GM12878 (cell line): ENCODE results near the gene DELE1. TPM values are rescaled to one million over a fixed set of nuclear protein-coding genes. Genes with fewer than 3 reads are reported as not detected.

Experiments
- ATAC-seq: fragments of 200-7000 bp; cut with Tn5 transposase; 3 replicates; pipeline ENCODE4 v1.9.1; 2020; ENCODE audit warnings: mild to moderate bottlenecking, moderate library complexity
- BruUV-seq: library from RNA; stranded (reverse); fragments of 400-500 nt; replicated peaks from 2 replicates; lab custom pipeline; 2021; lab: Mats Ljungman, UMichigan
- CTCF ChIA-PET: fragments of 300-600 bp; sonication (Branson Sonifier 250); formaldehyde crosslinking; extraction: SDS; loops from one replicate; lab custom pipeline; 2021; ENCODE audit warnings: inconsistent platforms; lab: Yijun Ruan, JAX
- POLR2A ChIA-PET: fragments of 350-600 bp; formaldehyde crosslinking; extraction: SDS; loops from one replicate; lab custom pipeline; 2021; ENCODE audit warnings: inconsistent platforms; lab: Charles Lee
- RAD21 ChIA-PET: fragments of 300-600 bp; sonication (Branson Sonifier 250); formaldehyde crosslinking; loops from one replicate; lab custom pipeline; 2023; ENCODE audit warnings: antibody characterized with exemption; ENCODE audit not compliant: unreplicated experiment; lab: Charles Lee
- SMC1A ChIA-PET: fragments of 300-600 bp; sonication (Branson Sonifier 250); formaldehyde crosslinking; loops from one replicate; lab custom pipeline; 2023; ENCODE audit not compliant: unreplicated experiment, uncharacterized antibody; lab: Charles Lee
- DNase-seq: peaks from one replicate; pipeline ENCODE4 v3.0.0-alpha.2; 2011; ENCODE audit warnings: low read depth, low spot score
- FAIRE-seq: peaks from 3 replicates; lab custom pipeline; 2011; peaks lifted over from hg19 to GRCh38; lab: Jason Lieb, UNC
- H2AFZ ChIP-seq: 2 replicates; pipeline ENCODE4 v1.6.0; 2011; ENCODE audit warnings: low read depth, low read length, control low read depth; ENCODE audit not compliant: control insufficient read depth
- H3K27ac ChIP-seq: 2 replicates; pipeline ENCODE4 v1.5.1; 2011; ENCODE audit warnings: control low read depth; ENCODE audit not compliant: control insufficient read depth, insufficient read depth
- H3K27me3 ChIP-seq, 2 experiments: replicated peaks in 1 of 2; 2 replicates each; pipeline versions ENCODE4 v1.6.0 to v1.6.1; 2011; ENCODE audit warnings: low read length in 1 of 2; ENCODE audit not compliant: control insufficient read depth in 2 of 2, insufficient read depth in 2 of 2
- H3K36me3 ChIP-seq, 2 experiments: 2 replicates each; pipeline ENCODE4 v1.5.1; 2011; ENCODE audit warnings: low read length in 1 of 2; ENCODE audit not compliant: control insufficient read depth in 2 of 2, insufficient read depth in 2 of 2
- H3K4me1 ChIP-seq: 2 replicates; pipeline ENCODE4 v1.6.1; 2011; ENCODE audit warnings: mild to moderate bottlenecking, low read length, moderate library complexity, mixed read lengths; ENCODE audit not compliant: control insufficient read depth, insufficient read depth
- H3K4me2 ChIP-seq: 2 replicates; pipeline ENCODE4 v1.6.0; 2011; ENCODE audit warnings: control low read depth; ENCODE audit not compliant: control insufficient read depth, insufficient read depth
- H3K4me3 ChIP-seq: fragments of 200-600 bp; sonication (generic); 2 replicates; pipeline ENCODE4 v1.5.1; 2016
- H3K79me2 ChIP-seq: 2 replicates; pipeline ENCODE4 v1.6.0; 2011; ENCODE audit warnings: low read length; ENCODE audit not compliant: control insufficient read depth, insufficient read depth
- H3K9ac ChIP-seq: 2 replicates; pipeline ENCODE4 v1.8.0; 2011; ENCODE audit warnings: low read length, control low read depth, mixed read lengths; ENCODE audit not compliant: control insufficient read depth, insufficient read depth
- H3K9me3 ChIP-seq: replicated peaks from 3 replicates; pipeline ENCODE4 v1.5.1; 2011; ENCODE audit warnings: mild to moderate bottlenecking, low read length; ENCODE audit not compliant: control insufficient read depth, insufficient read depth
- H4K20me1 ChIP-seq: 2 replicates; pipeline ENCODE4 v1.6.0; 2011; ENCODE audit not compliant: control insufficient read depth, insufficient read depth
- CBFB ChIP-seq: IDR thresholded peaks from 2 replicates; pipeline ENCODE4 v1.6.1; 2016; ENCODE audit warnings: antibody characterized with exemption, low read depth
- EP300 ChIP-seq, 2 experiments: fragments of 150-350 bp in 1 of 2; IDR thresholded peaks; 2 replicates each; pipeline ENCODE4 v1.6.1; 2011 to 2012; ENCODE audit warnings: low read depth in 2 of 2, low read length in 2 of 2, borderline replicate concordance in 1 of 2, improper control_type of control experiment in 1 of 2, inconsistent platforms in 1 of 2; ENCODE audit not compliant: control insufficient read depth in 1 of 2
- GABPA ChIP-seq: IDR thresholded peaks from 2 replicates; pipeline ENCODE4 v1.6.1; 2014; ENCODE audit warnings: antibody characterized with exemption, low read depth, mild to moderate bottlenecking, inconsistent platforms
- KDM1A ChIP-seq: fragments of 200-600 bp; sonication (generic); IDR thresholded peaks from 2 replicates; pipeline ENCODE4 v1.6.1; 2016; ENCODE audit warnings: borderline replicate concordance
- KLF5 ChIP-seq: fragments of 450-650 bp; IDR thresholded peaks from 2 replicates; pipeline ENCODE4 v1.6.1; 2014; ENCODE audit warnings: mild to moderate bottlenecking; ENCODE audit not compliant: partially characterized antibody
- LARP7 ChIP-seq: fragments of 450-650 bp; IDR thresholded peaks from 2 replicates; pipeline ENCODE4 v1.6.1; 2017; ENCODE audit warnings: mild to moderate bottlenecking
- MLLT1 ChIP-seq: fragments of 450-650 bp; IDR thresholded peaks from 2 replicates; pipeline ENCODE4 v1.6.1; 2016; ENCODE audit warnings: mild to moderate bottlenecking
- MTA2 ChIP-seq: fragments of 450-650 bp; IDR thresholded peaks from 2 replicates; pipeline ENCODE4 v1.6.1; 2016; ENCODE audit warnings: low read depth, mild to moderate bottlenecking, moderate library complexity
- MYC ChIP-seq: IDR thresholded peaks from 2 replicates; pipeline ENCODE4 v1.6.1; 2011; ENCODE audit warnings: mild to moderate bottlenecking, low read length, moderate library complexity, inconsistent platforms; ENCODE audit not compliant: insufficient read depth, insufficient replicate concordance, insufficient read length, severe bottlenecking
- SREBF1 ChIP-seq: IDR thresholded peaks from 2 replicates; pipeline ENCODE4 v1.6.1; 2012; ENCODE audit warnings: mild to moderate bottlenecking, low read length
- SRF ChIP-seq, 2 experiments: IDR thresholded peaks; 2 replicates each; pipeline ENCODE4 v1.6.1; 2011; ENCODE audit warnings: low read depth in 2 of 2, low read length in 2 of 2, mild to moderate bottlenecking in 1 of 2, moderate library complexity in 1 of 2
- SUZ12 ChIP-seq: fragments of 200-600 bp; sonication (generic); IDR thresholded peaks from one replicate; pipeline ENCODE4 v1.6.1; 2018; ENCODE audit warnings: antibody characterized with exemption, mild to moderate bottlenecking; ENCODE audit not compliant: unreplicated experiment
- ZNF622 ChIP-seq: fragments of 450-650 bp; IDR thresholded peaks from 2 replicates; pipeline ENCODE4 v1.6.1; 2017; ENCODE audit warnings: mild to moderate bottlenecking, inconsistent platforms
- WGBS: methylation state at CpG from one replicate; pipeline ENCODE4 v1.1.6; 2016; ENCODE audit warnings: low lambda C conversion rate; ENCODE audit not compliant: insufficient replicate concordance, insufficient coverage; ENCODE audit errors: missing lambda C conversion rate; 5-methylcytosine and 5-hydroxymethylcytosine counted together
- in situ Hi-C: fragments of 300-500 bp; cut with MboI; formaldehyde crosslinking; loops from 9 replicates; pipeline ENCODE4 v1.14.3; 2018; ENCODE audit warnings: mixed read lengths
- intact Hi-C: fragments of 100-400 bp; cut with micrococcal nuclease; formaldehyde crosslinking; loops from one replicate; pipeline ENCODE4 v1.14.2; 2022; ENCODE audit not compliant: unreplicated experiment
- polyA plus RNA-seq, 11 experiments: library from polyadenylated mRNA; depleted of rRNA in 4 of 11; unstranded in 6 of 11; stranded (reverse) in 5 of 11; fragments of >200 nt; fragmentation: Nextera tagmentation in 4 of 11; fragmentation: Illumina TruSeq in 1 of 11; extraction: Ambion mirVana in 4 of 11; extraction: Trizol in 1 of 11; gene quantifications; 1 replicate in 1 of 11; 2 replicates in 10 of 11; pipeline versions ENCODE4 v1.2.1 to v1.2.3, GENCODE V29; 2011 to 2016; ENCODE audit warnings: inconsistent platforms in 2 of 11, missing spikeins in 2 of 11, low read depth in 1 of 11
- total RNA-seq, 4 experiments: library from RNA; depleted of rRNA in 3 of 4; stranded (reverse); fragments of >200 nt in 3 of 4; fragmentation: Illumina TruSeq in 1 of 4; extraction: Trizol in 1 of 4; gene quantifications; 2 replicates each; pipeline versions ENCODE4 v1.2.1 to v1.2.3, GENCODE V29; 2013 to 2021

The DELE1 gene
- total and polyA plus RNA-seq, 10 of the 15 experiments (the other 5 are each of a cell fraction or from before 2014, with no cell fraction given), result 18.9 to 71.4 (median 47.6) TPM

DNA sequence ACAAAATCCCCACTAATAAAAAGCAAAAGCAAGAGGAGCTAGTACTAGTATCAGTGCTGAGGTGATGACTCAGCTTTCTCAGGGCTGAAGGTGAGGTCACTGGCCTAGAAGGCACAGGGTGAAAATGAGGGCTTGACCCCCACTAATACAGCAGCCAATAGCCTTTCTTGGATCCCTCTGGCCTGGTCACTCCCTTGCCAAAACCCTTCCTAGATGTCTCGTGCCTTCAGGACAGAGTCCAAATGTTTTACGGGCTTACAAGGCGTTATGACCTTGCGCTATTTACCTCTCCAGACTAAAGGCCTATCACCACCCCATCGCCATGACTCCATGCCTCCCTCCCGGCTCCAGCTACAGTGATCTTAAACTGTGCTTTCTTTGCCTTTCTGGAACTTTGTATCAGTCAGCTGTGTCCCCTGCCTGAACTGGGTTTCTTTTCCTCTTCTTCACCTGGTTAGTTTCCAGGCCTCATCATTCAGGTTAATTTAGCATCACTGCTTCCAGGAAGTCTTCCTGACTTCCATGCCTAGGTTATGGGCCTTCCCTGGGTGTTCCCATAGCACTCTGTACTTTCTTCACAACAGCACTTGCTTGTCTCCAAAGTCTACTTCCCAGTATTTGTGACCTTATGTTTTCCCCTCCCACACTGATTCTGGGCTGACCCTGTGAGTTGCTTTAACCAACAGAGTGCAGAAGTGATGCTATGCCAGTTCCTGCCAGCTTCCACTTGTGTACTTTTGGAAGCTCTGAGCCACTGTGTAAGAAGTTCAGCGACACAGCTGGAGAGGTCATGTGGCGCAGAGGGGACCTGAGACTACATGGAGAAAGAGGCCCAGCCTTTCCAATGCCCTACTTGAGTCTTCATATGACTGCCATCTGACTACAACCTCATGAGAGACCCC, 4.2 kb upstream of the DELE1 start:
- DNase-seq, result no peak
- Histone ChIP-seq H3K4me3 (no peak overlapping the region), H3K9ac (no peak overlapping the region), H3K4me2 (no peak overlapping the region), H4K20me1 (no peaks in the 10 kb centered on the region), H2AFZ (no peak overlapping the region), H3K4me1 (peaks cover 17% of the 10 kb centered on the region), H3K27ac (no peak overlapping the region), H3K27me3 (no peaks in the 10 kb centered on the region), H3K9me3 (no peaks in the 10 kb centered on the region), H3K79me2 (peaks cover 11% of the 10 kb centered on the region), H3K36me3 (no peaks in the 10 kb centered on the region)
- ATAC-seq, result no peak
- ChIA-PET SMC1A (interaction anchor here (0.8 kb wide), 1 partner anchor 105 kb away, joined by 3 read pairs; no protein-coding TSS in a partner anchor), RAD21 (no interaction called here), POLR2A (no interaction called here), CTCF (interaction anchor here (1.3 to 3.8 kb wide), 3 partner anchors 29 to 228 kb away, joined by 4 to 16 read pairs (median 5); no protein-coding TSS in a partner anchor)
- no peak for FAIRE-seq
- in situ Hi-C loops, result no loop called here
- intact Hi-C loops, result no loop called here
- TF ChIP-seq MTA2 (no peak), CBFB (no peak), KLF5 (no peak), ZNF622 (no peak), SRF (IDR thresholded peaks at IDR 0.05; ENCODE audit: low read depth in 2 of 2, low read length in 2 of 2) (no peak), LARP7 (no peak), MYC (no peak), SUZ12 (no peak), SREBF1 (no peak), MLLT1 (no peak), EP300 (IDR thresholded peaks at IDR 0.05; ENCODE audit: borderline replicate concordance in 1 of 2, control insufficient read depth in 1 of 2, low read depth in 2 of 2, low read length in 2 of 2) (no peak), GABPA (no peak), KDM1A (no peak)
- 98% methylated on average over 8 of the region's 8 CpGs for WGBS
- BruUV-seq, result no TSS peak
